ENCODE results near the gene ADGRG7. TPM values are rescaled to one million over a fixed set of nuclear protein-coding genes. Genes with fewer than 3 reads are reported as not detected.

Gene ADGRG7
- total and polyA plus RNA-seq, 2 donors (not counting 1 experiment from before 2014, with no cell fraction given), result not detected

GRCh38 chr3:100647657-100648056 lies 38.3 kb downstream of the ADGRG7 start:
- intact Hi-C loops (cut with micrococcal nuclease), result no loop called here
- no peaks in the 10 kb centered on the region for H3K79me2 ChIP-seq (ENCODE audit: control insufficient read depth, insufficient read depth, low read length)
- no peak overlapping the region for H3K4me3 Mint-ChIP-seq
- H3K9me3 ChIP-seq (ENCODE audit: control extremely low read depth in 1 of 3, control insufficient read depth in 2 of 3, insufficient read depth in 1 of 3, low read length in 2 of 3), result no peaks in the 10 kb centered on the region
- no peak overlapping the region for H3K4me2 ChIP-seq (replicated peaks; ENCODE audit: low read depth, low read length, poor library complexity, severe bottlenecking)
- H4K20me1 ChIP-seq (ENCODE audit: control insufficient read depth, insufficient read depth, low read length, poor library complexity, severe bottlenecking), result no peaks in the 10 kb centered on the region
- ChIA-PET POLR2A (no interaction called here), CTCF (no interaction called here)
- H3K27ac Mint-ChIP-seq, result no peak overlapping the region
- H3K4me1 Mint-ChIP-seq, result peaks cover 8% of the 10 kb centered on the region
- TF ChIP-seq EZH2 (IDR thresholded peaks at IDR 0.05; ENCODE audit: borderline replicate concordance, insufficient read depth, low read depth, low read length, poor library complexity, severe bottlenecking), result no peak
- TF ChIP-seq CTCF (IDR thresholded peaks at IDR 0.05), result no peak
- DNase-seq, result no peak
- H3K9me3 Mint-ChIP-seq (ENCODE audit: insufficient read depth), result no peaks in the 10 kb centered on the region
- no peak for ATAC-seq (ENCODE audit: low read depth)
- peaks cover 5 to 8% of the 10 kb centered on the region in 2 donors for H3K4me1 ChIP-seq (ENCODE audit: control insufficient read depth in 2 of 2, insufficient read depth in 2 of 2, low read length in 2 of 2)
- H3K36me3 ChIP-seq (replicated peaks in 1 of 2; ENCODE audit: control extremely low read depth in 1 of 2, control insufficient read depth in 1 of 2, extremely low read depth in 1 of 2, insufficient read depth in 2 of 2, low read length in 1 of 2), result no peaks in the 10 kb centered on the region
- H3K27me3 ChIP-seq (replicated peaks in 1 of 4; ENCODE audit: control extremely low read depth in 1 of 4, control insufficient read depth in 3 of 4, insufficient read depth in 4 of 4, low read length in 3 of 4), result no peaks in the 10 kb centered on the region
- H3K27ac ChIP-seq (ENCODE audit: low read length in 2 of 2), result no peak overlapping the region
- no peak overlapping the region for H3K4me3 ChIP-seq (ENCODE audit: control extremely low read depth in 1 of 5, extremely low read depth in 1 of 5, insufficient read depth in 1 of 5, low read depth in 2 of 5, low read length in 4 of 5)
- peaks cover 11% of the 10 kb centered on the region for H3K27me3 Mint-ChIP-seq
- no peak overlapping the region for H3K9ac ChIP-seq (ENCODE audit: low read length)
- no peak overlapping the region for H2AFZ ChIP-seq (ENCODE audit: insufficient read depth, low read depth, low read length, poor library complexity, severe bottlenecking)
- WGBS (ENCODE audit: insufficient coverage), result no CpG with 5 or more reads among the region's 1 CpG

GRCh38 chr3:100650651-100651619 lies 41.5 kb downstream of the ADGRG7 start:
- Mint-ChIP-seq H3K4me3 (peak overlapping the region; percentile 41), H3K27me3 (peaks cover under 1% of the 10 kb centered on the region), H3K9me3 (ENCODE audit: insufficient read depth) (no peaks in the 10 kb centered on the region), H3K27ac (peak overlapping the region; percentile 57), H3K4me1 (peaks cover 8% of the 10 kb centered on the region)
- CTCF ChIA-PET, result no interaction called here
- no peaks in the 10 kb centered on the region for H3K27me3 ChIP-seq (replicated peaks in 1 of 4; ENCODE audit: control extremely low read depth in 1 of 4, control insufficient read depth in 3 of 4, insufficient read depth in 4 of 4, low read length in 3 of 4)
- 0% methylated on average over 1 of the region's 4 CpGs for WGBS (ENCODE audit: insufficient coverage)
- H3K27ac ChIP-seq (ENCODE audit: low read length in 2 of 2), result peak overlapping the region in 1 of 2 donors; percentile 52
- H4K20me1 ChIP-seq (ENCODE audit: control insufficient read depth, insufficient read depth, low read length, poor library complexity, severe bottlenecking), result no peaks in the 10 kb centered on the region
- H2AFZ ChIP-seq (ENCODE audit: insufficient read depth, low read depth, low read length, poor library complexity, severe bottlenecking), result peak overlapping the region; percentile 64
- H3K36me3 ChIP-seq (replicated peaks in 1 of 2; ENCODE audit: control extremely low read depth in 1 of 2, control insufficient read depth in 1 of 2, extremely low read depth in 1 of 2, insufficient read depth in 2 of 2, low read length in 1 of 2), result no peaks in the 10 kb centered on the region
- intact Hi-C loops (cut with micrococcal nuclease), result loop anchor here (1.0 kb wide), 1 partner anchor 58 kb away; the partner anchor contains the start of gene TFG
- peak overlapping the region; percentile 50 for H3K4me2 ChIP-seq (replicated peaks; ENCODE audit: low read depth, low read length, poor library complexity, severe bottlenecking)
- no peaks in the 10 kb centered on the region for H3K9me3 ChIP-seq (ENCODE audit: control extremely low read depth in 1 of 3, control insufficient read depth in 2 of 3, insufficient read depth in 1 of 3, low read length in 2 of 3)
- POLR2A ChIA-PET, result no interaction called here
- ATAC-seq (ENCODE audit: low read depth) (peak; percentile 74), DNase-seq (peak; percentile 66)
- H3K4me3 ChIP-seq (ENCODE audit: control extremely low read depth in 1 of 5, extremely low read depth in 1 of 5, insufficient read depth in 1 of 5, low read depth in 2 of 5, low read length in 4 of 5), result peak overlapping the region in 1 of 5 experiments; percentile 11
- H3K79me2 ChIP-seq (ENCODE audit: control insufficient read depth, insufficient read depth, low read length), result no peaks in the 10 kb centered on the region
- H3K9ac ChIP-seq (ENCODE audit: low read length), result peak overlapping the region; percentile 41
- peak; percentile 33 for TF ChIP-seq CTCF (IDR thresholded peaks at IDR 0.05)
- TF ChIP-seq EZH2 (IDR thresholded peaks at IDR 0.05; ENCODE audit: borderline replicate concordance, insufficient read depth, low read depth, low read length, poor library complexity, severe bottlenecking), result no peak
- H3K4me1 ChIP-seq (ENCODE audit: control insufficient read depth in 2 of 2, insufficient read depth in 2 of 2, low read length in 2 of 2), result peaks cover 5 to 8% of the 10 kb centered on the region in 2 donors
